GM19043 (cell line): ENCODE data around the gene GLT6D1.

Experiments used
- ATAC-seq: cut with Tn5 transposase; IDR thresholded peaks from one replicate; pipeline ENCODE4 v1.9.1; 2021; ENCODE audit warnings: low read depth; ENCODE audit not compliant: unreplicated experiment

Gene GLT6D1

DNA sequence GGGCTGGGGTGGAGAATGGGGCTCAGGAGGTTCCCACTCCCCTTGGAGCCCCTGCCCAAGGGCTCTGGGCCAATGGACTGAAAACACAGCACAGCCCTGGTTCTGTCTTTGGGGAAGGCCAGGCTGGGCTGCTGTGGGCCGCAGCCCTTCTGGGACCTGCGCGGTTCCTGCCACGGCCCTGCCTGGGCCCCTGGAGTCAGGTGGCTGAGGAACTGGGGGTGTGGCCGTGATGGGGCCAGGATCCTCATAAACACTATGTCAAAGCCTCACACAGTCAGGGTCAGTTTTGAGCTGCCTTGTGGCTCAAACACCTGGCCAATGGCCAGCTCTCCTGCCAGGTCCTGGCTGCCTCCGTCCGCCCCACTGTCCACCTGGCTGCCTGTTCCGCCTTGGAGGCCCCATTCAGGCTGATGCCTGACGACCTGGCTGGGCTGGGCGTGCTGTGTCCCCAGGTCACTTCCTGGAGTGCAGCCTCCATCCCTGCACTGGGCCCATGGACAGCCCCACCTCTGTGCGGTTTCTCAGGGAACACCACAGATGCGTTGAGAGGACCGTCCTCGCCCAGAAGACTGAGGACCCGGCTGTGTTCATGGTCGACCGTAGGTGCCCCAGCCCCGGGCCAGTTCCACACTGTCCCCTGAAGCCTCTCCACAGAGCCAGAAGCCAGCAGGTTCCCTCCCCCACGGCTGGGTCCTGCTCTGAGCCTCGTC, 50.3 kb downstream of the GLT6D1 start:
- no peak for ATAC-seq

DNA sequence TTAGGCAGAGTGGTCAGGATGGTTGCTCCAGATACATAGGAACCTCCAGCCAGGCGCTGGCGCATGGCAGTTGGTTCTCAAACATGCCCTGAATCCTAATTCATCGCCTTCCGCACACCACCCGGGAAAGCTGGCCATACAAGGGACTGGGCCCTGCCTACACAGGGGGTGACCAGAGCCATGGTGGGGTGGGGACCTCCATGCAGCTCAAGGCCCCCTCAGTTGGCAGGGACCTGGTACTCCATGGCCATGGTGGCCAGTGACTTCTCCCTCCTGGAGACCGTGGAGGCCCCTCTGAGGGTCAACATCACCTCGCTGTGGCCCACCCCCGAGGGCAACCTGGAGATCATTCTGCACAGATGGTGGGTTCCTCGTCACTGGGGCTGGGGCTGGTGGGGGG, 51.0 kb downstream of the GLT6D1 start:
- ATAC-seq = no peak

DNA sequence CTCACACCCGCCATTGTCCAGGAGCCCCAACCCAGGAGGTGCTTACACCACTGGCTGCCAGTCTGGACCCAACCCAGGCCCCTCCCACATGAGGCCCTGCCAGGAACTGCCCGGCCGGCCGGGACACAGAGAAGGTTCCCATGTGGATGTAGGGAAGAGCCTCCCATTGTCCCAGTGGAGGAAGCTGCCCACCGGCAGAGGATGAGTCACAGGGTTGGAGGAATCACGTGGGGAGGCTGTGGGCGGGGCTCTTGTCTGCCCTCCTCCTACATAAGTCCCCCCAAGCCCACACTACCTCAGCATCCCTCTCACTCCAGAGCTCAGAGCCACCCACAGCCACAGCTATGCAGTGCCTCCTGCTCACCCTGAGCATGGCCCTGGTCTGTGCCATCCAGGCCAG, 51.7 kb downstream of the GLT6D1 start:
- ATAC-seq = no peak

DNA sequence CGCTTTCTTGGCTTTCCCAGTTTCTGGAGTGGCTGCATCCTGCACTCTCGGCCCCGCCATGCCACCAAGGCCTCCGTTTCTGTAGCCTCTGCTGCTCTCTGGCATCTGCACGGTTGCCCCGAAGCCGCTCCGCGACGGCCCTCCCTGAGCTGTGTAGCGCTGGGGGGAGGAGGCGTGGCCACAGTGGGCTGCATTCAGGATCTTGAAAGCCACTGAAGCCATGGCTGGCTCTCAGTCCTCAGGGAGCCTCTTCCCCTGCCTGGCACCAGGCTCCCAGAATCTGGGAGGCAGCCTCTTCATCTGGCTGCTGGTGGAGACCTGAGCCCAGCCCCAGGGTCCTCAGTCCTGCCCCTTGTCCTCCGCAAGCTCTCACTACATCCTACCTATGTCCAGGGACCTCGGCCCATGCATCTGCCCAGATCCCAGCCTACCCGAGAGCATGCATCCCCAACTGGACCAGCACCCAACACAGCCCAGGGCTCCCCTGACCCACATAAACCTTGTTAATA, 52.7 kb downstream of the GLT6D1 start:
- no peak for ATAC-seq

DNA sequence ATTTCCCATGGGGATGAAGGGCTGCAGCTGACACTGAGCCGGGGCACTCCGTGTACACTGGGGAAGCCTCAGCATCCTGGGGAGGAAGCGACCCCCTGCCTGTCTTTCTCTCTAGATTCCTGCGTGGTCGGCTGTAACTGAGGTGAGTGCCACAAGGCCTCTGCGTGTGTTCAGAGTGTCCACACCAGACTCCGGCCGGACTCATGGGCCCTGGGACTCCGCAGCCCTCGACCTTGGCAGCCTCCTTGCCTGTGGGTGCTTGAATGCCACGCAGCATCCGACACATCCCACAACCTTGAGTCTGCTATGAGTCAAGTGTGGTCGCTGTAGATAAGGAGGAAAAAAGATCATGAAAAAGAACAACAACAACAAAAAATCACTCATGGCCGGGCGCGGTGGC, 54.4 kb downstream of the GLT6D1 start:
- no peak for ATAC-seq

DNA sequence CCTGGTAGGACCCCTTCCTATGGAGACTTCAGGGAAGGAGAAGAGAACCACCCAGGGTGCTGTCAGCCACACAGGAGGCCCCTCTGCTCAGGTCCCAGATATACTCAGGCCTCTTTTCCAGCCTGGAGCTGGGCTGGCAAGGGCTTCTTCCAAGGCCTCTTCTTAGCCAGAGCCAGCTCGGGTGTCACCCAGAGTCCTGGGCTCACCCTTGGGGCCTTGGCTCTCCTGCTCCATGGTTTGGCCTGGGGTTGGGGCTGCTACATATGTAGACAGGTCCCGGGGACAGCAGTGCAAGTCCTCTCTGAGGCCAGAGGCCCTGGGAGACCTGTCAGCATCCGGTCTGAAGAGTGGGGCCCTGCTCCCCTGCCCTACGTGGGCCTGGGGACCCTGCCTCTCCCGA, 55.0 kb downstream of the GLT6D1 start:
- ATAC-seq = no peak

DNA sequence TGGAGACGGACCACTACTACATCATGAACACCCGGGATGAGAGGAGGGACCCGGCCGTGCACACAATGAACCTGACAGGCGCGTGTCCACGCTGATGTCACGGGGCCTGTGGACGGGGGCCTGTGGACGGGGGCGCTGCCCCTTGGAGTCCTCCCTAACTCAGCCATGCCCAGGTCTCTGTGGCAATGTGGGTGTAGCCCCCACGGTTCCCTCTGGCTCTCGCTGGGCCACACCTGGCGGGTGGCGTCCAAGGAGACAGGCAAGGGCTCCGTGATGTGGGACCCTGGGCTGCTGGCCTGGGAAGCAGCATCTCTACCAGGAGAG, 55.7 kb downstream of the GLT6D1 start:
- ATAC-seq = no peak

DNA sequence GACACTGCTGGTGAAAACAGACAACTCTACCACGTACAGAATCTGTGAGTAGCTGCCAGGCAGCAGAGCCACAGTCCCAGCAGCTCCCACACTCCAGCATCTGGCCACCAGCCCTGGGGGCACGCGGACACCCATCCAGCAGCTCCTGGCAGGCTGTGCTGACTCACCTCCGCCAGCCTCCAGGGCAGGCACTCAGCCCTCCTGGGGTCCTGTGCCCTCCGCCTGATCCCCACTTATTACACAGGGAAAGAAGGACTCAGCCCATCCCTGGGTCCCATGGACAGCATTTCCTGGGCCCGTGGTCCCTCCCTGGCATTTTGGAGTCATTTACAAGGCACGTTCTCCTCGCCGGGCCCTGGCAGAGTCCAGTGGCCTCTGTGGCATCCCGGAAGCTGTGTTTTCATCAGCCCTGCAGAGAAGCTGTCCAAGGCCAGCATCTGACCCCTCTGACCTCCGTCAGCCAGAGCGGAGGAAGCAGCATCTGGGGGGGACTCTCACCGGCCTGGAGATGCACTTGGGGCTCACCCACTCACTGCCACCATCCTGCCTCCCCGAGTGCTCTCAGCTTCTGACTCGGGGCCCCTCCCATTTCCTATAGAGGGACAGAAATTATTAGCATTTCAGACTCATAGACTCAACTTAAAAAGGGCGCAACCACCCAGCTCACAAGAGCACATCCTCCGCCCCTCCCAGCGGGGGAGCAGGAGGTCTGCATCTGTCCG, 56.2 kb downstream of the GLT6D1 start:
- no peak for ATAC-seq

DNA sequence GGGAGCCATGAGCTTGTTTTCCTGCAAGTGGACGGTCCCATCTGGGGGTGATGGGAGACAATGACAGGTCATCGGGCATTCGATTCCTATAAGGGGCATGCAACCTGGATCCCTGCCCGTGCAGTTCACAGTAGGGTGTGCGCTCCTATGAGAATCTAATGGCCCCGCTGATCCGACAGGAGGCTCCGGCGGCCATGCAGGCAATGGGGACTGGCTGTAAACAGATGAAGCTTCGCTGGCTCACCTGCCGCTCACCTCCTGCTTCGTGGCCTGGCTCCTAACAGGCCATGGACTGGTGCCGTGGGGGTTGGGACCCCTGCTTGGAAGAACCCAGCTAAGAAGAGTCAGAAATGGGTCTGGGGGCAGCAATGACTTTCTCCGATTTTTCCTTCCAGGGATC, 56.8 kb downstream of the GLT6D1 start:
- no peak for ATAC-seq

DNA sequence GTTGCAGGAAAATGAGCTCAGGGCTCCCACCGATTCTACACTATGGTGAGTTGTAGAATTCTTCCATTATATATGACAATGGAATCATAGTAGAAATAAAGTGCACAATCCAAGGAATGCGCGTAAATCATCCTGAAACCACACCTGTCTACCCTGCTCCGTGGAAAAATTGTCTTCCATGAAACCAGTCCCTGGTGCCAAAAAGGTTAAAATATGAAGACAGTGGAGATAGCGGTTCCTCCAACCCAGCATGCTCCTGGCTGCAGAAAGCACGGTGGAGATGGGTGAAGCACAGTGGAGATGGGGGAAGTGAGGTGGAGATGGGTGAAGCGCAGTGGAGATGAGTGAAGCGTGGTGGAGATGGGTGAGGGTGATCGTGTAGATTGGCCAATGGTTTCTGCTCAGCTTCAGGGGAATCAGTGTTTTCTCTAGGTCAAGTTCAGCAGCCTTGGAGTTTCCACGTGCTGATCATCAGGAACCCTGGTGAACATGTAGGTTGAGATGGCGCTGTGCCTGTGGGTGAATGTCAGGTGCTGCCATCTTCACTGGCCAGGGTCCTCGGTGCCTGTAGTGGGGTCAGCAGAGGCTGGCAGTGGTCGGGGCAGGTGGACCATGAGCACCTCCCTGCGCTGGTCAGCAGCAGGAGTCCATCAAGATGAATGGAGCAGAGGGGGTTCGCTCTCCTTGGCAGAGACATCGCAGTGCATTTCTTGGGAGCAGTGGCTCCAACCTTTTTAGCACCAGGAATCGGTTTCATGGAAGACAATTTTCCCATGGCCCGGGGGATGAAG, 57.5 kb downstream of the GLT6D1 start:
- ATAC-seq = no peak

DNA sequence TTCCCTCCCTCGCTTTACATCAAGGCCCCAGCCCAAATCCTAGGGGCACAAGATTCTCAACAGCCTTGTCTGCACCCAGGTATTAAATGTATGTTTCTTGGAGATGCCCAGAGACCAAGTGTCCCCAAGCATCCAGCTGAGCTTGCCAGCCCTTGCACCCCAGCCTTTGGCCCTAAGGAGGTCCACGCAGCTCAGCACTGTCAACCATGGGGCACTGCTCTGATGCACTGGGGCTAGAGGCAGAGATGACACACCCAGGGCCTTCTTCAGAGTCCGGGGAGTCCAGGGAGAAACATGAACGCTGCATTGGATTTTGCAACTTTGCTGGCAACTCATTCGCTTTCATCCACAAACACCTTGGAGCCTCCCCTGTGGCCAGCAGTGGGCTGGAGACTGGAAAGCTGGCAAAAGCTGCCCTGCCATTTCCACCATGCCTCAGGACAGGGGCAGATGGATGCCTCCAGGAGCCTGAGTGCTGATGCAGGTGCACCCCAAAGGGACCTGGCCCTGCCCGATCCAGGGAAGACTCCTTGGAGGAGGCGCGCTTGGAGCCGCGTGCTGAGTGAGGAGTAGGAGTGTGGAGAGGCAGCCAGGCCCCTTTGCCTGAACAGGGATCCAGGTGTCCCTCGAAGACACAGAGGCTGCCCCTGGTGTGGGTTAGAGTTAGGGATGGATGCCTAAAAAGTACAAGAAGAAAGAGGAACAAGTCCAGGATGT, 58.5 kb downstream of the GLT6D1 start:
- no peak for ATAC-seq

DNA sequence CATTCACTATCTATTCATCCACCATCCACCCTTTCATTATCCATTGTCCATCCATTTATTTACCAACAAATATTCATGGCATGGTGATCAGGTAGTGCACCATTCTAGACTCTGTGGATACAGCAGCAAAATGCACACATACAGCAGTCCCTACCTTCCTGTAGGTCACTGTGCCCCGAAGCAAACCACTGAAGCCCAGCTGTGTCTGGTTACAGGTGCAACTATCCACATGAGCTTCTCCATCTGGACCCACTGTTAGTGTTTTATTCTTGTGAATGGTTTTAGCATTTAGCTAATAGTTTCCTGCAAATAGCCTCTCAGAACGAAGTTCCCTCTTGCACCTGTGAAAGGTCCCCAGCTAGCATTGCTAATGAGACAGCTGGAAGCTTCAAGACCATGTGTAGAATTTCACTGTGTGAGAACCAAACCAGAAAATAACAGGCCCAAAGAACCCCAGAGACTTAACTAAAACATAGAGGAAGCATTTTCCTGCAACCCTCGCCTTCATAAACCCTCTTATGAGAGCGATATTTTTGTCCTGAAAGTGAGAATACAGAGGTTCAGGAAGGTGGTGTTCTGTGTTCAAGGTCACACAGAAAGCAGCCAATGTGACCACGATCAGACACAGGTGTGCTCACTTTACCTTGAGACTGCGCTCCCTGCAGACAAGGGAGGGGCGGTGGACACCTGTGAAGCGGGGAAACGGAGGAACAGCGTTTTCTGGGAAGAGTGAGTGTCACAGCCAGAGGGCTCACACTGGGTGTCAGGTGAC, 59.3 kb downstream of the GLT6D1 start:
- ATAC-seq = no peak

DNA sequence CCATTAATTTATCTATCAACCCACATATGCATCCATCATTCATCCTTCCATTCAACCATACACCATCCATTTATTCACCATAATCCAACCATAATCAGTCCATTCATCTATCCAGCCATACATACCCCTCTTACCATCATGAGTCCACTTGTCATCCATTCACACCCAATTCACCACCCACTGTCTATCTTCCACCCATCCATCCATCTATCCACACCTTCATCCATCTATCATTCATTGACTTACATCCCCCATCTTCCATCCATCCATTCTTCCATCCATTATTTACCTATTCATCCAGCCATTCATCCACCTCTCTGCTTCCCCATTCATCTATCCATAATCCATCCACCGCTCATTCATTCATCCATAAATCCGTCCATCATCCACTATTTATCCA, 60.0 kb downstream of the GLT6D1 start:
- no peak for ATAC-seq

DNA sequence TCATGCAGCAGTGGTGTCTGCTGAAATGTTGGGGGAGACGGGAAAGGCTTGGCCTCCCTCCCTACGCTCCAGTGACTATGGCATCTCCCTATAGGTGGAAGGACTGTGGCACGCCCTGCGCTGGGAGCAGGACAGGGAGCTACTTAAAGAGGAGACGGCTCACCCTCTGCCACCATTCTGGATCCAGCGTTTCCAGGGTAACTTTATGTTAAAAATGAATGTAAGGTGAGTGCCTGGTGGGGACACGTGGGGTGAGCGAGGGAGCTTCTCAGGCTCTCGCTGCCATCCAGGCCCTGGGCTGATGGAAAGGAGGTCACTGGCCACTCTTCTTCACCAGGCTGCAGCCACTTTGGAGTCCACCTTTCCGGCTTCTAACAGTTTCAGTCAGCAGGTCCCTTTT, 62.1 kb downstream of the GLT6D1 start:
- ATAC-seq = no peak

DNA sequence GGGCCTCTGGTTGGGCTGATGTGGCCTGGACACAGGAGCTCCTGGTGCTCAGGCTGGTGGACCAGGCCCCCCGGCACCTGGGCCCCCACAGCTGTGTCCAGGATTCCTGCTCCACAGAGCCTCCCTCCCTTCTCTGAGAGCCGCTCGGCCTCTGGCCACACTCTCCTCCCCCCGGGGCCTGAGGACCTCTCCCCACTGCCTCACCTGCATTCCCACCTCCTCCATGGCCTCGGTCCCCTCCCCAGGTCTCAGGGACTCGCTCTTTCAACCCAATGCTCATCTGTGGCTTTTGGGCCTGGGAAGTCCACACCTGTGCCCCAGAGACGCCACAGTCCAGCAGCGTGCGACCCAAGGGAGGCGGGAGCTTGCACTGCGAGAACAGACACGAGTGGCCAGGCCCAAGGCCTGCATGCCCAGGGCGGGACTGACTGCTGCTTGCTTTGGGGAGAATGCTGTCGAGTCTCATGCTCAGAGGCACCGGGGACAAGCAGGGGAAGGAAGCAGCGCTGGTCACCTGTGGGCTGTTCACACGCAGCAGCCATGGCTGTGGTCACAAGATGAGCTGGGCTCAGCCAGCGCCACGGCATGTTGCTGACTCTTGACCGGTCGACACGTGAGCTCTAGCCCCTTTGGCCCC, 63.2 kb downstream of the GLT6D1 start:
- ATAC-seq = no peak

DNA sequence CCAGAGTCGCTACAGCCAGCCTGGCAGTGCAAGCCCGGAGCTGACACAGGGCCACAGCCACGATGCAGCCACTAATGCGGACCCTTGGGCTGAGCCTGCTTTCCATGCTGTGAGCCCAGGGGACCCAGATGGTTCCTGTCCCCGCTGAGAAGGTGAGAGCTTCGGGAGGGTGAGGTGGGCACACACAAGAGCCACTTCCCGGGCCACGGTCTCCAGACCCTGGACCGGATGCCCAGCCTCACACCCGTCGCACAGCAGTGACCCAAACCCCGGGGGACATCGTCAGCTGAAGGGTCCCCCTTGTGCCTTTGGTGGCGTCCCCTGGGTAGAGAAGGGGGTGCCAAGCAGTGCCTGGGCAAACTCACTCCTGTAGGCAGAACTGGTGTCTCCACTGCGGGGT, 64.4 kb downstream of the GLT6D1 start:
- no peak for ATAC-seq

DNA sequence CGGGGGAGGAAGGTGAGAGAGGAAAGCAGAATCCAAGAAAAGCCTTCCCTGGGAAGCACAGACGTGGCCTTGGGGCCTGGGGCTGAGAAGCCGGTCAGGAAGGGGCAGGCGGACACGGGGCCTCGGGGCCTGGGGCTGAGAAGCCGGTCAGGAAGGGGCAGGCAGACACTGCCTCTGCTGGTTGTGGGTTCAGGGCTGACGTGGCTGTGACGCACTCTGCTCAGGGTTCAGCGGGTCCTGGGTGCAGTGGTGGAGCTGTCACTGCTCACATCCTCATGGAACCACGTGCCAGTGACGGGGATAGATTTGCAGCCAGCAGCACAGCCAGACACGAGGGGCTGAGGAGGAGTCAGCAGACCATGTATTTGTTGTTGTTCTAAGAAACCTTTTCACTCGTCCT, 65.0 kb downstream of the GLT6D1 start:
- no peak for ATAC-seq
